Right lobe of liver (tissue), 4 donors: Measurements from ENCODE around the gene RFXAP.

Experiments
- CTCF ChIP-seq, 4 donors: fragments of 200-600 bp in 3 of 4; fragments of 450-650 bp in 1 of 4; IDR thresholded peaks; one replicate each; pipeline versions ENCODE4 v1.5.1 to v1.8.0; 2016 to 2022; ENCODE audit warnings: antibody characterized with exemption in 4 of 4, mild to moderate bottlenecking in 2 of 4
- POLR2A ChIP-seq: fragments of 450-650 bp; IDR thresholded peaks from one replicate; pipeline ENCODE4 v1.6.1; 2017; ENCODE audit warnings: antibody characterized with exemption, mild to moderate bottlenecking
- donor health status: DM: no; HTN: no; CAD: no.
- donor health status: DM: no; HTN: no; CAD: no.
- donor health status: DM: no; HTN: yes; CAD: no.

GRCh38 chr13:36862722-36863121, 43.7 kb downstream of the RFXAP start:
- no peak for TF ChIP-seq POLR2A
- no peak for TF ChIP-seq CTCF (IDR thresholded peaks at IDR 0.05)
